IMR-90 (cell line): ENCODE measurements around the gene NKIRAS1. TPM values are rescaled to one million over a fixed set of nuclear protein-coding genes. Genes with fewer than 3 reads are reported as not detected.

Experiments used
- ATAC-seq: fragments of 200-7000 bp; cut with Tn5 transposase; 2 replicates; pipeline ENCODE4 v1.9.1; 2020; ENCODE audit warnings: low read depth, mild to moderate bottlenecking, moderate library complexity
- BruUV-seq: library from RNA; stranded (reverse); fragments of 400-500 nt; replicated peaks from 2 replicates; lab custom pipeline; 2021; lab: Mats Ljungman, UMichigan
- CTCF ChIA-PET: fragments of 300-600 bp; formaldehyde crosslinking; extraction: SDS; loops from one replicate; lab custom pipeline; 2021; ENCODE audit warnings: antibody characterized with exemption; lab: Yijun Ruan, JAX
- POLR2A ChIA-PET: fragments of 300-600 bp; sonication (Branson Sonifier 250); formaldehyde crosslinking; loops from one replicate; lab custom pipeline; 2022; ENCODE audit warnings: antibody characterized with exemption; ENCODE audit not compliant: unreplicated experiment; lab: Charles Lee
- DNase-seq: peaks from one replicate; pipeline ENCODE4 v3.0.0; 2013
- H2AFZ ChIP-seq: replicated peaks from 2 replicates; pipeline ENCODE3; 2013; ENCODE audit warnings: low read length, mild to moderate bottlenecking; ENCODE audit not compliant: poor library complexity
- H2AK5ac ChIP-seq: 2 replicates; pipeline ENCODE4 v1.6.1; 2013; ENCODE audit warnings: low read depth, low read length, inconsistent platforms
- H2AK9ac ChIP-seq: replicated peaks from 2 replicates; pipeline ENCODE3; 2013; ENCODE audit warnings: mild to moderate bottlenecking, low read depth, low read length, moderate library complexity; ENCODE audit not compliant: poor library complexity
- H2BK120ac ChIP-seq: 2 replicates; pipeline ENCODE4 v1.6.1; 2013; ENCODE audit warnings: low read depth, low read length, inconsistent platforms
- H2BK15ac ChIP-seq: 3 replicates; pipeline ENCODE4 v1.6.1; 2013; ENCODE audit warnings: low read depth, low read length, inconsistent platforms
- H2BK20ac ChIP-seq: 2 replicates; pipeline ENCODE4 v1.6.1; 2013; ENCODE audit warnings: low read depth, mild to moderate bottlenecking, inconsistent platforms, low read length, moderate library complexity
- H2BK5ac ChIP-seq: 2 replicates; pipeline ENCODE4 v1.6.1; 2013; ENCODE audit warnings: mild to moderate bottlenecking, low read depth, low read length, inconsistent platforms; ENCODE audit not compliant: poor library complexity, severe bottlenecking
- H3K14ac ChIP-seq: replicated peaks from 2 replicates; pipeline ENCODE4 v1.6.1; 2013; ENCODE audit warnings: low read depth, low read length, inconsistent platforms
- H3K18ac ChIP-seq: 2 replicates; pipeline ENCODE4 v1.6.1; 2013; ENCODE audit warnings: low read depth, low read length, control low read depth
- H3K23ac ChIP-seq: 2 replicates; pipeline ENCODE4 v1.6.1; 2013; ENCODE audit warnings: low read depth, low read length, inconsistent platforms
- H3K27ac ChIP-seq: 2 replicates; pipeline ENCODE4 v1.5.1; 2013; ENCODE audit warnings: mild to moderate bottlenecking, control low read depth, low read length; ENCODE audit not compliant: insufficient read depth
- H3K27me3 ChIP-seq: 2 replicates; pipeline ENCODE4 v1.6.1; 2013; ENCODE audit warnings: low read length; ENCODE audit not compliant: control insufficient read depth, insufficient read depth
- H3K36me3 ChIP-seq: 2 replicates; pipeline ENCODE4 v1.6.1; 2013; ENCODE audit warnings: low read length, mixed read lengths; ENCODE audit not compliant: control insufficient read depth, insufficient read depth
- H3K4ac ChIP-seq: 2 replicates; pipeline ENCODE4 v1.6.1; 2013; ENCODE audit warnings: low read depth, low read length, inconsistent platforms
- H3K4me1 ChIP-seq: 2 replicates; pipeline ENCODE4 v1.6.1; 2013; ENCODE audit warnings: low read length, mixed read lengths; ENCODE audit not compliant: control insufficient read depth, insufficient read depth
- H3K4me2 ChIP-seq: 2 replicates; pipeline ENCODE4 v1.6.1; 2013; ENCODE audit warnings: low read depth, mild to moderate bottlenecking, control low read depth, low read length, moderate library complexity
- H3K4me3 ChIP-seq: 2 replicates; pipeline ENCODE4 v1.5.1; 2013; ENCODE audit warnings: low read depth, mild to moderate bottlenecking, control low read depth, low read length, moderate library complexity; ENCODE audit not compliant: insufficient read depth
- H3K56ac ChIP-seq: 2 replicates; pipeline ENCODE4 v1.6.1; 2013; ENCODE audit warnings: low read length, inconsistent platforms; ENCODE audit not compliant: insufficient read depth; ENCODE audit errors: extremely low read depth
- H3K79me1 ChIP-seq, 2 experiments: 2 replicates each; pipeline ENCODE4 v1.6.1; 2013; ENCODE audit warnings: low read length in 2 of 2, inconsistent platforms in 1 of 2, low read depth in 1 of 2
- H3K9ac ChIP-seq: 2 replicates; pipeline ENCODE4 v1.6.1; 2013; ENCODE audit warnings: low read depth, low read length, control low read depth
- H3K9me1 ChIP-seq: 2 replicates; pipeline ENCODE4 v1.6.1; 2013; ENCODE audit warnings: low read length, inconsistent platforms; ENCODE audit not compliant: insufficient read depth
- H3K9me3 ChIP-seq: 2 replicates; pipeline ENCODE4 v1.6.1; 2013; ENCODE audit warnings: low read length; ENCODE audit not compliant: control insufficient read depth, insufficient read depth
- H4K20me1 ChIP-seq: 2 replicates; pipeline ENCODE4 v1.6.1; 2013; ENCODE audit warnings: low read length, inconsistent platforms; ENCODE audit not compliant: insufficient read depth
- H4K5ac ChIP-seq: 2 replicates; pipeline ENCODE4 v1.6.1; 2013; ENCODE audit warnings: mild to moderate bottlenecking, low read depth, low read length, control low read depth
- H4K8ac ChIP-seq, 2 experiments: 2 replicates each; pipeline ENCODE4 v1.6.1; 2013; ENCODE audit warnings: low read depth in 2 of 2, low read length in 2 of 2, control low read depth in 1 of 2, inconsistent platforms in 1 of 2
- H4K91ac ChIP-seq: 2 replicates; pipeline ENCODE4 v1.6.1; 2013; ENCODE audit warnings: low read depth, low read length, inconsistent platforms; ENCODE audit not compliant: insufficient read depth
- BHLHE40 ChIP-seq: fragments of 150-350 bp; IDR thresholded peaks from 2 replicates; pipeline ENCODE4 v1.6.1; 2016; ENCODE audit warnings: mild to moderate bottlenecking, low read depth, low read length
- CEBPB ChIP-seq: IDR thresholded peaks from 2 replicates; pipeline ENCODE4 v1.6.1; 2012; ENCODE audit warnings: low read depth, low read length, improper control_type of control experiment
- CHD1 ChIP-seq: IDR thresholded peaks from 2 replicates; pipeline ENCODE4 v1.6.1; 2012; ENCODE audit warnings: low read depth, low read length, improper control_type of control experiment
- CTCF ChIP-seq: conservative IDR thresholded peaks from 2 replicates; pipeline ENCODE4 v1.5.1; 2012; ENCODE audit warnings: mild to moderate bottlenecking, low read depth, low read length, improper control_type of control experiment
- ELK1 ChIP-seq: fragments of 150-350 bp; IDR thresholded peaks from 2 replicates; pipeline ENCODE4 v1.6.1; 2016; ENCODE audit warnings: low read depth, mild to moderate bottlenecking, low read length, moderate library complexity, borderline replicate concordance
- FOS ChIP-seq: fragments of 150-350 bp; IDR thresholded peaks from 2 replicates; pipeline ENCODE4 v1.6.1; 2016; ENCODE audit warnings: low read depth, low read length
- MAFK ChIP-seq: IDR thresholded peaks from 2 replicates; pipeline ENCODE4 v1.6.1; 2012; ENCODE audit warnings: low read depth, low read length, improper control_type of control experiment
- MAZ ChIP-seq: IDR thresholded peaks from 2 replicates; pipeline ENCODE4 v1.6.1; 2012; ENCODE audit warnings: low read depth, mild to moderate bottlenecking, low read length, improper control_type of control experiment, moderate library complexity, borderline replicate concordance
- MXI1 ChIP-seq: IDR thresholded peaks from 2 replicates; pipeline ENCODE4 v1.6.1; 2012; ENCODE audit warnings: low read depth, mild to moderate bottlenecking, low read length, moderate library complexity, borderline replicate concordance
- RAD21 ChIP-seq: IDR thresholded peaks from 2 replicates; pipeline ENCODE4 v1.6.1; 2012; ENCODE audit warnings: low read length, improper control_type of control experiment
- RCOR1 ChIP-seq: IDR thresholded peaks from 2 replicates; pipeline ENCODE4 v1.6.1; 2012; ENCODE audit warnings: mild to moderate bottlenecking, low read length, improper control_type of control experiment; ENCODE audit not compliant: insufficient replicate concordance
- RFX5 ChIP-seq: IDR thresholded peaks from 2 replicates; pipeline ENCODE4 v1.8.0; 2012; ENCODE audit warnings: low read depth, mild to moderate bottlenecking, low read length, moderate library complexity
- SMC3 ChIP-seq: fragments of 150-350 bp; IDR thresholded peaks from 2 replicates; pipeline ENCODE4 v1.6.1; 2016; ENCODE audit warnings: low read depth, mild to moderate bottlenecking, antibody characterized with exemption, low read length, moderate library complexity
- USF2 ChIP-seq: fragments of 150-350 bp; IDR thresholded peaks from 2 replicates; pipeline ENCODE4 v1.6.1; 2017; ENCODE audit warnings: mild to moderate bottlenecking, antibody characterized with exemption, low read length, low read depth
- WGBS, 2 experiments: methylation state at CpG; one replicate each; pipeline versions ENCODE4 v1.1.5 to v1.1.7; 2013; ENCODE audit warnings: missing lambda C conversion rate in 2 of 2; ENCODE audit not compliant: insufficient read length in 1 of 2; ENCODE audit errors: extremely low coverage in 2 of 2; 5-methylcytosine and 5-hydroxymethylcytosine counted together
- dilution Hi-C: fragments of 300-500 bp; cut with HindIII; formaldehyde crosslinking; loops from one replicate; pipeline ENCODE4 v1.14.3; 2018; ENCODE audit warnings: low sequenced_read_pairs; ENCODE audit not compliant: unreplicated experiment
- in situ Hi-C: fragments of 300-500 bp; cut with MboI; formaldehyde crosslinking; loops from 3 replicates; pipeline ENCODE4 v1.14.3; 2019; ENCODE audit warnings: low sequenced_read_pairs, inconsistent platforms, mixed read lengths
- intact Hi-C: fragments of 100-400 bp; cut with micrococcal nuclease; formaldehyde crosslinking; loops from 2 replicates; pipeline ENCODE4 v1.10.0; 2022
- polyA plus RNA-seq, 3 experiments: library from polyadenylated mRNA; depleted of rRNA; stranded (reverse); fragments of >200 nt; gene quantifications; 2 replicates each; pipeline ENCODE4 v1.2.3, GENCODE V29; 2012; ENCODE audit warnings: low replicate concordance in 1 of 3
- total RNA-seq: library from RNA; depleted of rRNA; stranded (reverse); fragments of >200 nt; gene quantifications from 2 replicates; pipeline ENCODE4 v1.2.3, GENCODE V29; 2012

Gene NKIRAS1
- total and polyA plus RNA-seq, 2 of the 4 experiments (the other 2 are of a cell fraction): 6.1 to 6.8 TPM

DNA sequence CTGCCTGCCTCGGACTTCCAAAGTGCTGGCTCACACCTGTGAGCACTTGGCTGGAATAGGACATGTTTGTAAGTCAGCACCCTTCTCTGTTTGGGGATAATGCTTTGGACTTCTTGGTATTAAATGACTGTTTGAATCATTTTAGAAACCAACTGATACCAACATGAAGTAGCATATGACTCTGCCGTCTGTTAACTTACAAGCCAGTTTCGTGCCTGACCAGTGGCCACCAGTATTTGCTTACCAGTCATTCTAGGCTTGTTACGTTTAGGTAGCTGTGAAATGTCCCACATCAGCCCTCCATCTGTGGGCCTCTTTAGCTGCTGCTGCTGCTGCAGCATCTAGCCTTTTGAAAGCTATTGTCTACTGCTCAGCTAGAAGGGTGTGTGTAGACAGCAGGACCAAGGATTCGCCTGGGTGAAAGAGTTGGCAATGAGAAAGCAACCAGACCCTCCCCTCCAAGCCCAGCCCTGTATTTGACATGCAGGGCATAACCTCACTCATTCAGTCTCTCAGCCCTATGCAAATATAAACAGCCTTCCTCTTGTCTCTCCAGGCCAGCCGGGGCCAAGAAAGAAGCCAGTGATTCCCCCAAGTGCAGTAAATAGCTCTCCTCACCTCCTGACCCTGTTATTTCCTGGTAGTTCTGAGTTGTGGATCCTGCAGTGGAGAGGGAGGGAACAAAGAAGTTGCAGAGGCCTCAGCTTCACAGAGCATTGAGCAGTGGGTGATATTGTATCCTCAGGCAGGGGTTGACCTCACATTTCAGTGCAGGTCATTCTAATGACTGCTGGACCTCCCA is 51.0 kb downstream of the NKIRAS1 start:
- Histone ChIP-seq H4K5ac (no peak overlapping the region), H3K23ac (0 out of 2 replicates have a peak overlapping the region, but pooled peaks have one; percentile 7), H2BK5ac (no peak overlapping the region), H3K27me3 (no peaks in the 10 kb centered on the region), H3K18ac (no peak overlapping the region), H3K9ac (no peak overlapping the region), H3K4ac (no peak overlapping the region), H4K20me1 (peaks cover 61% of the 10 kb centered on the region), H2BK20ac (no peak overlapping the region), H3K79me1 (peaks cover 36 to 73% of the 10 kb centered on the region in 2 experiments), H2AK9ac (peak overlapping the region; percentile 39), H2AK5ac (no peak overlapping the region), H3K36me3 (peaks cover 3% of the 10 kb centered on the region; the same call in 1 of the 2 replicates), H3K9me3 (no peaks in the 10 kb centered on the region), H2BK15ac (no peak overlapping the region), H3K27ac (no peak overlapping the region), H4K91ac (no peak overlapping the region), H3K4me3 (no peak overlapping the region), H3K56ac (no peak overlapping the region), H4K8ac (no peak overlapping the region), H3K14ac (peak overlapping the region; percentile 15), H3K4me1 (peaks cover 14% of the 10 kb centered on the region), H3K4me2 (no peak overlapping the region; the same call in 1 of the 2 replicates), H3K9me1 (peaks cover 12% of the 10 kb centered on the region), H2BK120ac (no peak overlapping the region), H2AFZ (peak overlapping the region; percentile 1)
- ATAC-seq (peak; percentile 83), DNase-seq (peak; percentile 38)
- no TSS peak for BruUV-seq
- intact Hi-C loops (loop anchor here (1.0 kb wide), 1 partner anchor 8 kb away; no protein-coding TSS in a partner anchor), dilution Hi-C loops (no loop called here), in situ Hi-C loops (no loop called here)
- 70% methylated on average over 2 of the region's 6 CpGs; no CpG with 5 or more reads in 1 of the 2 experiments for WGBS, 2 experiments
- ChIA-PET POLR2A (no interaction called here), CTCF (interaction anchor here (0.6 kb wide), 1 partner anchor 325 kb away, joined by 3 read pairs; no protein-coding TSS in a partner anchor)
- TF ChIP-seq RAD21 (no peak), CTCF (no peak), SMC3 (no peak), MXI1 (no peak), MAZ (no peak), USF2 (no peak), MAFK (no peak), RCOR1 (no peak), RFX5 (no peak), CHD1 (no peak), BHLHE40 (no peak), FOS (no peak), CEBPB (no peak), ELK1 (no peak)
